ENCODE results near the gene VPS41. TPM values are rescaled to one million over a fixed set of nuclear protein-coding genes. Genes with fewer than 3 reads are reported as not detected.

VPS41 gene
- total RNA-seq, 2 donors from 2014 or later: 15.6 to 18.1 TPM

DNA sequence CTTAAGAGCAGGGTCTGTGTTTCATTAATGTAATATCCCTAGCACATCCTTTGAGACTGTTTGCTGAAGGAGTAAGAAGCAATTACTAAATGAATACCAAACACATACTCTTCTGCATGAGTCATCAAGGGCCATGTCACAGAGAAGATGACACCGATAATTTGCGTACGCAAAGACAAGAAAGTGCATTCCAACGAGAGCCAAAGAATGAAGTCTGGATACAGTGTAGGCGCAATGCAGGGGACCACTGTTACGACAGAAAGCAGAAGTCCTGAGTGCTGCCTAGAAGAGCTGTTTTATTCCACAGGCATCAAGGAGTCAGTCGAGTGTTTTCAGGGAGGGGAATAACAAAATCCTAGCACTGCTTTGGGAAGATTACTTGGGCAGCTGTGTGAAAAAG, 62.7 kb downstream of the VPS41 start:
- TF ChIP-seq, protein P1, sequence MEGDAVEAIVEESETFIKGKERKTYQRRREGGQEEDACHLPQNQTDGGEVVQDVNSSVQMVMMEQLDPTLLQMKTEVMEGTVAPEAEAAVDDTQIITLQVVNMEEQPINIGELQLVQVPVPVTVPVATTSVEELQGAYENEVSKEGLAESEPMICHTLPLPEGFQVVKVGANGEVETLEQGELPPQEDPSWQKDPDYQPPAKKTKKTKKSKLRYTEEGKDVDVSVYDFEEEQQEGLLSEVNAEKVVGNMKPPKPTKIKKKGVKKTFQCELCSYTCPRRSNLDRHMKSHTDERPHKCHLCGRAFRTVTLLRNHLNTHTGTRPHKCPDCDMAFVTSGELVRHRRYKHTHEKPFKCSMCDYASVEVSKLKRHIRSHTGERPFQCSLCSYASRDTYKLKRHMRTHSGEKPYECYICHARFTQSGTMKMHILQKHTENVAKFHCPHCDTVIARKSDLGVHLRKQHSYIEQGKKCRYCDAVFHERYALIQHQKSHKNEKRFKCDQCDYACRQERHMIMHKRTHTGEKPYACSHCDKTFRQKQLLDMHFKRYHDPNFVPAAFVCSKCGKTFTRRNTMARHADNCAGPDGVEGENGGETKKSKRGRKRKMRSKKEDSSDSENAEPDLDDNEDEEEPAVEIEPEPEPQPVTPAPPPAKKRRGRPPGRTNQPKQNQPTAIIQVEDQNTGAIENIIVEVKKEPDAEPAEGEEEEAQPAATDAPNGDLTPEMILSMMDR (IDR thresholded peaks at IDR 0.05): no peak
- DNase-seq (ENCODE audit: low spot score): no peak

DNA sequence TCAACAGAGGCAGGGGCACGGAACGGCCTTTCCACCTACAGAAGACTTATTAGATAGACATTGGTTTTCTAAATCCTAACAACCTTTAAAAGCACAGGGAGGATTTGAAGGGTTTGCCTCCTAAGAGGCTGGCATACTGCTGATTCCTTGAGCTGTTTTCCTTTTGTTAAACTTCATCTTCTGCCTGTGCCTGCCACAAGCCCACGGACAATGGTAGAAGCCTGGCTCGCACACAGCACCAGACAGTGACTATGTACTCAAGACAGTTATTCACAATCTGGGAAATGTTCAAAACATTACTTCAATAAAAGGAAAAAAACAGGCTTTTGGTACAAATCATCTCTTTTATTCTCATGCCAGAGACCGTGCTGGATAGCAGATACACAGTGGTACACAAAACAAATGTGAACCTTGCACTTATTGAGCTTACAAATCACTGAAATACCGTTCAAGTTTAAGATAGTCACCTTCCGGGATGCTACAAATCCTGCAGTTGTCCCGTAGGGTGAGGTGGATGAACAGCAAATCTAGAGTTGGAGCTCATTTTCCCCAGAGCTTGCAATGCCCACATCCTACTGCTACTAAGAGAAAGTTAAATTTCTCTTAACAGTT, 63.9 kb downstream of the VPS41 start:
- Histone ChIP-seq H3K36me3 (no peaks in the 10 kb centered on the region), H3K27ac (no peak overlapping the region), H3K4me1 (no peaks in the 10 kb centered on the region), H3K27me3 (no peaks in the 10 kb centered on the region), H3K9me3 (no peaks in the 10 kb centered on the region), H3K4me3 (no peak overlapping the region)
- TF ChIP-seq, protein P1 (IDR thresholded peaks at IDR 0.05): no peak
- no peak for DNase-seq (ENCODE audit: low spot score)

More for the DNA sequence above, 62.7 kb downstream of the VPS41 start:
- no peaks in the 10 kb centered on the region for H3K36me3 ChIP-seq
- H3K9me3 ChIP-seq: no peaks in the 10 kb centered on the region
- H3K27me3 ChIP-seq: no peaks in the 10 kb centered on the region
- H3K4me3 ChIP-seq: no peak overlapping the region
- no peak overlapping the region for H3K27ac ChIP-seq
- H3K4me1 ChIP-seq: no peaks in the 10 kb centered on the region

DNA sequence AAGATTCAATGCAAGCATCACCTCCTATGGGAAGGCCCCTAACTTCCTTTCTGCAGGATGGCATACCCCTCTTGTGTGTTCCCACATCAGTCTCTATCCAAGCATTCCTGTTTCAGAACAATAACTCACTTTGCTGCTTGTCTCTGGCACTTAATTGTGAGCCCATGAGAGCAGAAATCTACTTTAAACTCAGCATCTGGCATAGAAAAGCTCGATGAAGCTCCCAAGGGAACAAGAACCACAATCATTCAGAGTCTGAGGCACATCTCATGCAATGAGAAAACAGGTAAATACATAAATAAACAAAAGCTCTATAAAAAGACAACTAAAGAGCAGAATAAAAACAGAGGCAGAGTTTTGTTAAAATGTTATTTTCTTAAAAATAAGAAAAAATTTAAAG, 66.2 kb downstream of the VPS41 start:
- H3K4me1 ChIP-seq: no peaks in the 10 kb centered on the region
- TF ChIP-seq, protein P1 (IDR thresholded peaks at IDR 0.05): no peak

DNA sequence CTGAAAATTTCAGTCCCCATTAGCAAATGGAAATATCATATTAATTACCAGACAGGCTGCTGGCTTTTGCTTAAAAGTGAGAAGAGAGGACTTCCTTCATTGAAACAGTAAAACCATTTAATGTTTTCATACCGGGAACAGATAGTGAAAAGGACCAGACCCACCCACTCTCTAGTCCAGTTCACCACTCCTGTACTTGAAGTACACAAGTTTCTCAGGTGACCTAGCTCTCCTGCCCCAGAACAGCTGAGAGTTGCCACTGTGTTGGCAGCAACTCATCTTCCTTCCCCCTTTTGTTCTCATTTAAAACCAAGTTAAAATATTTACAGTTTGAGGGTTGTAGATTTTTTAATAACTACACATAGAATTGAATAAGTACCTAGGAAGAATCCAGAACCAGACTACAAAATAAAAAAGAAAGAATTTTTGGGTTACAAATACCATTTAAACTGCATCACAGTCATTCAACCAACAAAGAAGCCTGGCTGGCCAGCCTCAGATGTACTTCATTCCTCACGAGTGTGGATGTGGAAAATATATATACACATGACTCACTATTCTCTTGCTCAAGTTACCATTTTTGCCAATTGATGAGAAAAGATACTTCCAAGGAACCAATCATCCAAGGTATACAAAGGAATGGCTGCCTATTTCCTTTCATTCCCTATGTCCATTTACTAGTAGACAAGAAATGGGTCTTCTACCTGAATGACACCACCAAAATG, 68.1 kb downstream of the VPS41 start:
- no peaks in the 10 kb centered on the region for H3K9me3 ChIP-seq
- no peak overlapping the region for H3K27ac ChIP-seq
- no peak overlapping the region for H3K4me3 ChIP-seq
- H3K36me3 ChIP-seq: no peaks in the 10 kb centered on the region
- TF ChIP-seq, protein P1 (IDR thresholded peaks at IDR 0.05): no peak
- H3K27me3 ChIP-seq: no peaks in the 10 kb centered on the region
- no peak for DNase-seq (ENCODE audit: low spot score)
- H3K4me1 ChIP-seq: no peaks in the 10 kb centered on the region

More for the DNA sequence above, 66.2 kb downstream of the VPS41 start:
- Histone ChIP-seq H3K4me3 (no peak overlapping the region), H3K27ac (no peak overlapping the region), H3K27me3 (no peaks in the 10 kb centered on the region), H3K36me3 (no peaks in the 10 kb centered on the region), H3K9me3 (no peaks in the 10 kb centered on the region)
- DNase-seq (ENCODE audit: low spot score): no peak

DNA sequence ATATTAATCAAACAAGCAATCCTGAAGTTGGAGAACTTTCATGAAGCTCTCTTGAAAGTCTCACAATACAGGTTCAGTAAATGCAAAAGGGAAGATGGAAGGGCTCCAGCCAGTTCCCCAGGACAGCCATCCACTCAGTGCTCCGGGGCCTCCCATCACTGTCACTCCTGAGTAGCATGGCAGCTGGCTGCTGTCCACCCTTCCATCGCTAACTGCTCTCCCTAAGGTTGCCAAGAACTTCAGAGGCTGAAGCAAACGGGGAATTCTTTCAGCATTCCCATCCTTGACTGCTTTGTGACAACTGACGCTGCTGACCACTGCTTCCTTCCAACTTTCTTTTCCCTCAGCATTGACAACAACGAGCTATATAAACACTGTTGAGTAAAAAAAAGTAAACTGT, 69.1 kb downstream of the VPS41 start:
- no peak overlapping the region for H3K4me3 ChIP-seq
- no peak for DNase-seq (ENCODE audit: low spot score)

More for the DNA sequence above, 69.1 kb downstream of the VPS41 start:
- TF ChIP-seq, protein P1 (IDR thresholded peaks at IDR 0.05): no peak
- Histone ChIP-seq H3K4me1 (no peaks in the 10 kb centered on the region), H3K27me3 (no peaks in the 10 kb centered on the region), H3K27ac (no peak overlapping the region), H3K9me3 (no peaks in the 10 kb centered on the region), H3K36me3 (no peaks in the 10 kb centered on the region)

All from right atrium auricular region (tissue), 2 donors.